ENCODE results near the gene FSIP1.
A peak's percentile ranks its signal among the peaks of the same experiment; 100 is the strongest.

Gene FSIP1

GRCh38 chr15:39609166-39609916, 173.3 kb downstream of the FSIP1 start:
- no peak for DNase-seq

DNA sequence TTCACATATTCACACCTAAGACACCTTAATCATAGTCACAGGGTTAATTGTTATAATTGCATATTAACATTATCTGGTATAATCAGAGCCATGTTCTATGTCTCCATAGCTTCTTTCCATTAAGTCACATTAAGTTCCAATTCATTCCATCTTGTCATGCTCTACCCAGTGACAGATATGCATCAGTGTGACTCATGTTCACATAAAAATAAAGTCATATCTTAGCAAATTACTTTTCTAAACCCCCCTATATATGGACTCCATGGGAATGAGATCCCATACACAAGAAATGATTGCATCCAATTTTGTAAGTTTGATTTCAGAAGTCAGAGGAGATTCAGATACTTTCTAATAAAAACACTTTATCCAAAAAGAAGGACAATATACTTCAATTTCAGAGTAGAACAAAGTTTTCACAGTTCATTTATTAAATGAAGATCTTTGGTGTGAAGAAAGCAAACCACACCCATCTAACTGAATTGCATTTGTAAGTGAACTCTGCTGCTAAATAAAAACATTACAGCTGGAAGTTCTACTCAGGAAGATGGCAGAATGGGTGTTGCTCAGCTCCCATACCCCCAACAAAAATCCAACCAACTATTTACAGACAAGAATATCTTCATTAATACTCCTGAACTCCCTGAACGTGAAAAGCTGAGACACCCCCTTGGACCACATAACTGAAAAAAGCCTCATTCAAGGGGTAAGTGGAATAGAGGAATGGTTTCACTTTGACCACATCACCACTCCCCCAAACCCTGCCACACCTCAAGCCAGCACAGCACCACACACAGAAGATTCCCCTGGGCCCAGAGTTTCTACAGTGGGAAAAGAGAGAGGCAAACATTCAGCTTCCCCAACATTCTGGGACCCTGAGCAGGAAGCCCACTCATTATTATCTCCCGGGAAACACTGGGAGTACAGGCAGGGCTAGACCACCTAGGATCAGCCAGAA, 174.2 kb downstream of the FSIP1 start:
- DNase-seq, result peak; percentile 7

DNA sequence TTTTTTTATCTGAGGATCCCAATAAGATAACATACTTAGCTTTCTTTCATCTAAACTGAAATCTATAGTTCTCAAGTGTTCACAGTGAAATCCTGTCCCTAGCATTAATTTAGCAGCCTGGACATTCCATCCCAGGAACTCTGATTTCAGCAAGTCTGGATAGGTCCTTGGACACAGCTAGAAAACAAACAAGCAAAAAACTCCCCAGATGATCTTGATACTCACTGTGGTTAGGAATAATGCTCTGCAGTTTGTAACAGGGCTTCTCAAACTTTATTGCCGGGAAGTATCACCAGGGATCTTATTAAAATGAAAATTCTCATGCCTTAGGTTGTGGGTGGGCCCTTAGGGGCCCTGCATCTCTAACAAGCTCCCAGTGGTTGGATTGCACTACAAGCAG, 177.5 kb downstream of the FSIP1 start:
- DNase-seq, result no peak

- no peak for DNase-seq
Measured at GRCh38 chr15:39602143-39602542, 180.5 kb downstream of the FSIP1 start.

- no peak for DNase-seq
Measured at GRCh38 chr15:39599871-39600270, 182.8 kb downstream of the FSIP1 start.

- no peak for DNase-seq
Measured at GRCh38 chr15:39598958-39599845, 183.4 kb downstream of the FSIP1 start.

DNA sequence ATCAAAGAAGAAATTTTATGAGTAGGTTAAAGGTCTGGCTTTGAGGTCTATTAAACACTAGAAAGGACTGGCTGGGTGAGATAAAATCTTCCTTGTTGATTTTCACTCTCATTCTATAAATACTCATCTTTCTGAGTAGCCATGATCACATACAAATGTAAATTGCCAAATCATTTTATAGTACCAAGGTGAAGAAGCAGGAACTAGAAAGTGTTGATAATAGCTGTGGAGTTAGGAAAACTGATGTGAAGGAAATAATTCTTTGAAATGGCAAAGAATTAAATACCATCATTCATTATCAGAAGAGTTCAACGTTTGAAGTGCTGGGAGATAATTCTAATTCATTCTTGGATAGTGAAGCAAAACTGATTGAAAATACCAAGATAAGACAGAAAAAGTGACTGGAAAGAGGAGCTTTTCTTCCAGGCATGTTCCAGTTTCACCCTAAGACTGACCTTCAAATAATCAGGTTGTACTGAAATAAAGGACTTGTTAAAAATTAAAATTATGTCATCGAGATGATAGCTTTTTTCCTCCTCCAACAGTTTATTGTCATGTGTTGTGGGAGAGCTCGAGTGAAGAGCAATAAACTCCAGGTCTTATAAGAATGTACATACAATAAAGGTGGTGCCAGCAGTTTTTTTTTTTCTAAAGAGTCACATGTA, 184.3 kb downstream of the FSIP1 start:
- no peak for DNase-seq

DNA sequence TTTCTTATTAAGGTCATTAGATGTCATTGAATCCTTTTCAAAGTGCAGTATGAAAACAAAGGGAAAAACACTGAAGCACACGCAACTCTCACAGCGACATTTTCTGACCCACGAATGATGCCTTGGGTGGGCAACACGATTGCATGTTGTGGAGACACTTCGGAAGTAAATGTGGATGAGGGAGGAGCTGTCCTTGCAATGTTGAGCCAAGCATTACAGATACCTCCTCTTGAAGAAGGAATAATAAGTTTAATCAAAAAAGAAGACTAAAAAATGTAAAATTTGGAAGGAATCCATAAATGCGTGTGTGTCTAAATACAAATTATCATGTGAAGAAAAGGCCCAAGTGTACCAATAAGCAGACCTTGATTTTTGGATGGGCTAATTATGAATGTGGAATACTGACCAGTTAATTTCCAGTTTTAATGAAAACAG, 184.9 kb downstream of the FSIP1 start:
- no peak for DNase-seq

DNA sequence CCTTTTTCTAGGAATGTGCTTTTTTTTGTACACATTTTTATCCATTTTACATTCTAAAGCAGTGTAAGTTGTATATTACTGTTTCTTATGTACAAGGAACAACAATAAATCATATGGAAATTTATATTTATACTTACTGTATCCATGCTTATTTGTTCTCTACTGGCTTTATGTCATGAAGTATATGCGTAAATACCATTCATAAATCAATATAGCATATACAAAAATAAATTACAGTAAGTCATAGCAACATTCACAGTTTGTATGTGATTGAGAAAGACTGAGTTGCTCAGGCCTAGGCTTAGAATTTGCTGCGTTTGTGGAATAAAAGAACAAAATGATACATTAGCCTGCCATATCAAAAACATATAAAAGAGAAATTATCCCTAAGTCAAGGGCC, 185.3 kb downstream of the FSIP1 start:
- DNase-seq, result no peak

- no peak for DNase-seq
Measured at GRCh38 chr15:39596358-39597051, 186.1 kb downstream of the FSIP1 start.

DNA sequence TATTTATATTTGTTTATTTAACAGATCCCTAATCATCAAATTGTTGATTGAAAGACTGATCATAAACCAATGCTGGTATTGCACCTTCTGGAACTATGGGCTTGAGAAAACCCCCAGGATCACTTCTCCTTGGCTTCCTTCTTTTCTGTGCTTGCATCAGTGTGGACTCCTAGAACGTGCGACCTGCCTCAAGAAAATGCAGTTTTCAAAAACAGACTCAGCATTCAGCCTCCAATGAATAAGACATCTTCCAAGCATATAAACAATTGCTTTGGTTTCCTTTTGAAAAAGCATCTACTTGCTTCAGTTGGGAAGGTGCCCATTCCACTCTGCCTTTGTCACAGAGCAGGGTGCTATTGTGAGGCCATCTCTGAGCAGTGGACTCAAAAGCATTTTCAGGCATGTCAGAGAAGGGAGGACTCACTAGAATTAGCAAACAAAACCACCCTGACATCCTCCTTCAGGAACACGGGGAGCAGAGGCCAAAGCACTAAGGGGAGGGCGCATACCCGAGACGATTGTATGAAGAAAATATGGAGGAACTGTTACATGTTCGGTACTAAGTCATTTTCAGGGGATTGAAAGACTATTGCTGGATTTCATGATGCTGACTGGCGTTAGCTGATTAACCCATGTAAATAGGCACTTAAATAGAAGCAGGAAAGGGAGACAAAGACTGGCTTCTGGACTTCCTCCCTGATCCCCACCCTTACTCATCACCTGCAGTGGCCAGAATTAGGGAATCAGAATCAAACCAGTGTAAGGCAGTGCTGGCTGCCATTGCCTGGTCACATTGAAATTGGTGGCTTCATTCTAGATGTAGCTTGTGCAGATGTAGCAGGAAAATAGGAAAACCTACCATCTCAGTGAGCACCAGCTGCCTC, 187.1 kb downstream of the FSIP1 start:
- no peak for DNase-seq

DNA sequence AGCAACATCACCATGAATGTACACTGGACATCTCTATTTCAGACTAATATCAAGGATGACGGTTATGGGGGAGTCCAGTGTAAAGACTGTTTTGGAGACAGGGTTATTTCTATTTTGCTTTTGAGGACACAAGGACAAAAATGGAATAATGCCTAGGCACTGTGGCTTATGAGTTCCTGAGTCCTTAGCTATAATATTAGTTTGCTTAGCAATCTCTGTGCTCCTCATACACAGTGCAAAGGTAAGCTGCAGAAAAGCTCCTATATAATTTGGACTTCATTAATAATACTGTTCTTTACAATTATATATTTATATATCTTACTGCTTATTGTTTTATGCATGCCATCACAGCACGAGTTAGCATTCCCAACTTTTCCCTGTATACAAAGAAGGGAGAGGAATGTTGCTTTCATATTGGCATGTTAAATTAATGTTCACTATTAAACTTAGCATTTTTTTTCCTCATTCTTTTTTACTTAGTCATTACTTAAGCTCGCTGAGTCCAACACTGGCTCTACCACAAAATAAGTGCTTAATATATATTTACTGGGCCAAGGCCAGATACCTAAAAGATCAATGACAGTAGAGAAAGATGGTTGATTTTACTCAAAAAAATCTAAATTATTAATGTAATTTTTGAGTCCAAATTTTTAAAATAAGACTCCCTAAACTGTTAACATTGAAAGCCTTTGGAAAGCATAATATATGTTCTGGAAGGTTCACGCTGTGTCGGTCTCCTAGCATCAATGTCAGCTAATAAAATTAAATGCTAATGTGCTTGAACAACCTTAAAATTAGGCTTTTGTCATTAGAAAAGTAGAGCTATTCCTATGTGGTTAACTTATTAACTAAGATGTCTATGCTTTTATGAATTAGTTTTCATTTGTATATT, 187.9 kb downstream of the FSIP1 start:
- no peak for DNase-seq

DNA sequence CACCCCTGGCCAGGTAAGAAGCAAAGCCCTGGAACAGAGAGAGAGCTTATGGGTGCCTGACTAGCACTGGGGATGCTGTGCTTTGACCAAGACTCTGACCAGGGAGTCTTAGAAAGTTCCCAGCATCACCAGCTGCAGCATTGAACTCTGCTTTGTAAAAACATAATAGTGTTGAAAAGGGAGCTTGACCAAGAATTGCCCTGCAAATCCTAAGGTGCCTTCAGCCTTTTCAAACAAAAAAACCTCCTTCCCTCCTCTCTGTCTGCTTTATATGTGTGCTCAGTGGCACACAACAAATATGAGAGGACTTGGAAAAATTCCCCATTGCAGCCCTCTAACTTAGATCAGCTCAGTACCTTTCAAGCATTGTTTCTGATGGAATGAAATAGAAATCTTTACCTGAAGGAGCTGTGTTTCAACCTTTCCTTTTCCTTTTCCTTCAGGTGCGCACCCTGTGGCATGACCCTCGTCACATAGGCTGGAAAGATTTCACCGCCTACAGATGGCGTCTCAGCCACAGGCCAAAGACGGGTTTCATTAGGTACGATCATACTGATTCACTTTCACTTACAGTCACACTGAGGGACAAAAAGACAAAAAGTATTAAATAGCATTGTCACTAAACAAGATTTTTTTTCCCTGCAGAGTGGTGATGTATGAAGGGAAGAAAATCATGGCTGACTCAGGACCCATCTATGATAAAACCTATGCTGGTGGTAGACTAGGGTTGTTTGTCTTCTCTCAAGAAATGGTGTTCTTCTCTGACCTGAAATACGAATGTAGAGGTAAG, 188.8 kb downstream of the FSIP1 start:
- DNase-seq, result no peak

- no peak for DNase-seq
Measured at GRCh38 chr15:39593071-39593655, 189.5 kb downstream of the FSIP1 start.

- no peak for DNase-seq
Measured at GRCh38 chr15:39592500-39592899, 190.1 kb downstream of the FSIP1 start.

- DNase-seq, result no peak
Measured at GRCh38 chr15:39591896-39592315, 190.7 kb downstream of the FSIP1 start.

DNA sequence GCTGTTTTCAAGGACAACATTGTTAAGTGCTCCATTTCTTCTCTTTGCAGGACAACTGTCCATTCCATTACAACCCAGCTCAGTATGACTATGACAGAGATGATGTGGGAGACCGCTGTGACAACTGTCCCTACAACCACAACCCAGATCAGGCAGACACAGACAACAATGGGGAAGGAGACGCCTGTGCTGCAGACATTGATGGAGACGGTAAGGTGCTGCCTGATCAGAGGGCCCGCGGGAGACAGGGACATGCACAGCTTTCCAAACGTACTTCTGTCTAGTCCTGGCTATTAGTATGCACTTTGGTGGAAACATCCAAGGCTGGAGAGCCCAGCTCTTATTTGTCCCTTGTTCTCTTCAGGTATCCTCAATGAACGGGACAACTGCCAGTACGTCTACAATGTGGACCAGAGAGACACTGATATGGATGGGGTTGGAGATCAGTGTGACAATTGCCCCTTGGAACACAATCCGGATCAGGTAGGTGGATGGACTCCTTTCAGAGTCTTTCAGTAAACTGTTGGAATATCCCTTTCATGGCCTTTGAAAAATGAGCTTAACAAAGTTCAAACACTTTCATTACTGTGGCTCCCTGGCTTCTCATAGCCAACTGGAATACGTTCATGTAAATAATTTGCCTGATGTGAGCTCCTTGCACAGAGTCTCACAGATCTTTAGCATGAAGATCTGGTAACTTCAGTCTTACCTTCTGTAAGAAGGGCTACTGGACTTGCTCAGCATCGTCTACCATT, 191.3 kb downstream of the FSIP1 start:
- DNase-seq, result no peak

All from hematopoietic multipotent progenitor cell treated with erythropoietin and hydrocortisone succinate and interleukin-3 and kit ligand, for 8 days (in vitro differentiated cells).